Measurements from ENCODE around the gene MICU1.

Gene MICU1

GRCh38 chr10:72567889-72568640 lies 57.8 kb downstream of the MICU1 start:
- no peak overlapping the region for H3K4me3 ChIP-seq (ENCODE audit: low read depth, low read length)
- TF ChIP-seq, protein P1, sequence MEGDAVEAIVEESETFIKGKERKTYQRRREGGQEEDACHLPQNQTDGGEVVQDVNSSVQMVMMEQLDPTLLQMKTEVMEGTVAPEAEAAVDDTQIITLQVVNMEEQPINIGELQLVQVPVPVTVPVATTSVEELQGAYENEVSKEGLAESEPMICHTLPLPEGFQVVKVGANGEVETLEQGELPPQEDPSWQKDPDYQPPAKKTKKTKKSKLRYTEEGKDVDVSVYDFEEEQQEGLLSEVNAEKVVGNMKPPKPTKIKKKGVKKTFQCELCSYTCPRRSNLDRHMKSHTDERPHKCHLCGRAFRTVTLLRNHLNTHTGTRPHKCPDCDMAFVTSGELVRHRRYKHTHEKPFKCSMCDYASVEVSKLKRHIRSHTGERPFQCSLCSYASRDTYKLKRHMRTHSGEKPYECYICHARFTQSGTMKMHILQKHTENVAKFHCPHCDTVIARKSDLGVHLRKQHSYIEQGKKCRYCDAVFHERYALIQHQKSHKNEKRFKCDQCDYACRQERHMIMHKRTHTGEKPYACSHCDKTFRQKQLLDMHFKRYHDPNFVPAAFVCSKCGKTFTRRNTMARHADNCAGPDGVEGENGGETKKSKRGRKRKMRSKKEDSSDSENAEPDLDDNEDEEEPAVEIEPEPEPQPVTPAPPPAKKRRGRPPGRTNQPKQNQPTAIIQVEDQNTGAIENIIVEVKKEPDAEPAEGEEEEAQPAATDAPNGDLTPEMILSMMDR (IDR thresholded peaks at IDR 0.05; ENCODE audit: low read depth, low read length): peak; percentile 43
- DNase-seq (ENCODE audit: low read depth, low spot score): peak; percentile 4
- in situ Hi-C loops (cut with HindIII; ENCODE audit: low sequenced_read_pairs): no loop called here

DNA sequence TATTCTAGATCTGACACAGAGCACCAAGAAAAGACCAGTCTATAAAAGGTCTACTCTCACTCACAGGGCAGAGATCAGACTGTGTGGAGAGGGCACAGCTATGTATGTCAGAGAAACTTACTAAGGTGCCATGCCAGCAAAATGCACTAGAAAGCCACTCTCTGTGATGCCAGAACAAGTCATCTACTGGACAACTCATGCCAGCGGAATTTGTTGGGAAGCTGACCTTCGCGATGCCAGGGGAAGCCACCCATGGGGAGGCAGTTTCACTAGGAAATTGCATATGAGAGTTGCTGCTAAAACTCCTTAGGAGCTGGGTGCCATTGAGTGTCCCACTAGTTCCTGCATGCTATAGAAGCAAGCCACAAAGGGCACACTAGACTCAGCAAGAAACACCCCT lies 58.5 kb downstream of the MICU1 start:
- DNase-seq (ENCODE audit: low read depth, low spot score): peak; percentile 43
- no peak overlapping the region for H3K4me3 ChIP-seq (ENCODE audit: low read depth, low read length)
- TF ChIP-seq, protein P1 (IDR thresholded peaks at IDR 0.05; ENCODE audit: low read depth, low read length): no peak
- in situ Hi-C loops (cut with HindIII; ENCODE audit: low sequenced_read_pairs): no loop called here

- H3K4me3 ChIP-seq (ENCODE audit: low read depth, low read length): no peak overlapping the region
- in situ Hi-C loops (cut with HindIII; ENCODE audit: low sequenced_read_pairs): no loop called here
- peak; percentile 49 for DNase-seq (ENCODE audit: low read depth, low spot score)
- TF ChIP-seq, protein P1 (IDR thresholded peaks at IDR 0.05; ENCODE audit: low read depth, low read length): no peak
Observed at GRCh38 chr10:72564596-72564995, 61.3 kb downstream of the MICU1 start.

DNA sequence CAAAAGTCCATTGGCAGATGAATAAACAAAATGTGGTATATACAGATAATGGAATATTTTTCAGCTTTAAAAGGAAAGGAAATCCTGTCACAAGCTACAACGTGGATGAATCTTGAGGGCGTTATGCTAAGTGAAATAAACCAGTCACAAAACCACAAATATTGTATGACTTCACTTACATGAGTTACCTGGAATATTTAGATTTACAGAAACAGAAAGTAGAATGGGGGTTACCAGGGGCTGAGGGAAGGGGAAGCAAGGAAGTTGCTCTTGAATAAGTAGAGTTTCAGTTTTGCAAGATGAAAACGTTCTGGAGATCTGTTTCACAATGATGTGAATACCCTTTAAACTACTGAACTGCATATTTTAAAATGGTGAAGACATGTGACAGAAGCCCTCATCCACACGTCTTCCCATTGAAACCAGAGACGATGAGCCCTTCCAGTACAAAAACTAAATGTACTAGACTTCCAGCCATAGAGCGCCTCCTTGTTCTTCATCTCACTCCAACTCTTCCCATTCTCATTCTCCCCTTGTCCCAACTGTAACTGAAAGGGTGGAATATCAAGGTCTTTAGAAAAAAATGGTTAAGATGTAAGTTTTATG lies 62.4 kb downstream of the MICU1 start:
- no peak overlapping the region for H3K4me3 ChIP-seq (ENCODE audit: low read depth, low read length)
- DNase-seq (ENCODE audit: low read depth, low spot score): no peak
- TF ChIP-seq, protein P1 (IDR thresholded peaks at IDR 0.05; ENCODE audit: low read depth, low read length): no peak
- in situ Hi-C loops (cut with HindIII; ENCODE audit: low sequenced_read_pairs): no loop called here

GRCh38 chr10:72561745-72562166 lies 64.1 kb downstream of the MICU1 start:
- in situ Hi-C loops (cut with HindIII; ENCODE audit: low sequenced_read_pairs): no loop called here
- DNase-seq (ENCODE audit: low read depth, low spot score): no peak
- TF ChIP-seq, protein P1 (IDR thresholded peaks at IDR 0.05; ENCODE audit: low read depth, low read length): no peak
- H3K4me3 ChIP-seq (ENCODE audit: low read depth, low read length): no peak overlapping the region

GRCh38 chr10:72557362-72557761 lies 68.5 kb downstream of the MICU1 start:
- DNase-seq (ENCODE audit: low read depth, low spot score): peak; percentile 22
- in situ Hi-C loops (cut with HindIII; ENCODE audit: low sequenced_read_pairs): no loop called here
- TF ChIP-seq, protein P1 (IDR thresholded peaks at IDR 0.05; ENCODE audit: low read depth, low read length): no peak
- H3K4me3 ChIP-seq (ENCODE audit: low read depth, low read length): no peak overlapping the region

All from astrocyte of the spinal cord (primary cell).